Mammary epithelial cell (primary cell): Measurements from ENCODE around the gene BICRAL.

Experiments
- CTCF ChIP-seq, 2 donors: IDR thresholded peaks in 1 of 2; conservative IDR thresholded peaks in 1 of 2; 2 replicates each; pipeline ENCODE4 v1.5.1; 2011 to 2012; ENCODE audit warnings: inconsistent platforms in 2 of 2, low read length in 2 of 2, mild to moderate bottlenecking in 2 of 2, control low read depth in 1 of 2, low read depth in 1 of 2; ENCODE audit not compliant: insufficient read depth in 1 of 2; ENCODE audit errors: extremely low read depth in 1 of 2
- EZH2 ChIP-seq: IDR thresholded peaks from 2 replicates; pipeline ENCODE4 v1.6.1; 2012; ENCODE audit warnings: low read length, inconsistent platforms, borderline replicate concordance

- TF ChIP-seq CTCF (conservative IDR thresholded peaks at IDR 0.05 in 1 of 2, IDR thresholded peaks at IDR 0.05 in 1 of 2; ENCODE audit: extremely low read depth in 1 of 2, insufficient read depth in 1 of 2, low read depth in 1 of 2, low read length in 2 of 2) (no peak), EZH2 (no peak)
Observed at GRCh38 chr6:42860481-42860880, 78.6 kb downstream of the BICRAL start.
